ENCODE measurements around the gene SFTPA1.
"Not testable (repeated sequence)": the region's sequence is repeated elsewhere in the genome, so short reads cannot be mapped to it uniquely, and the experiment has no call there.

SFTPA1 gene

GRCh38 chr10:79610601-79611191 is at the start of gene SFTPA1:
SFTPA1 (plus strand) TSS chr10:79610939; CDS start chr10:79611826, 887 bp downstream.
- DNase-seq = no peak

- DNase-seq = no peak
These were observed 49.5 kb upstream of the SFTPA1 start for GRCh38 chr10:79561257-79561656.

- DNase-seq = no peak
These were observed 48.5 kb upstream of the SFTPA1 start for GRCh38 chr10:79562135-79562756.

- DNase-seq = no peak
These were observed 47.3 kb upstream of the SFTPA1 start for GRCh38 chr10:79563426-79563825.

GRCh38 chr10:79570624-79571023 is 40.1 kb upstream of the SFTPA1 start:
- not testable (repeated sequence) for DNase-seq

GRCh38 chr10:79579361-79579760 is 31.4 kb upstream of the SFTPA1 start:
- no peak for DNase-seq

GRCh38 chr10:79581044-79581443 is 29.7 kb upstream of the SFTPA1 start:
- DNase-seq = no peak

- DNase-seq = no peak
These were observed 28.6 kb upstream of the SFTPA1 start for GRCh38 chr10:79582096-79582495.

- DNase-seq = not testable (repeated sequence)
These were observed 27.8 kb upstream of the SFTPA1 start for GRCh38 chr10:79582954-79583353.

- DNase-seq = no peak
These were observed 27.2 kb upstream of the SFTPA1 start for GRCh38 chr10:79583488-79584024.

- DNase-seq = no peak
These were observed 24.7 kb upstream of the SFTPA1 start for GRCh38 chr10:79585870-79586527.

GRCh38 chr10:79586933-79587332 is 23.8 kb upstream of the SFTPA1 start:
- DNase-seq = no peak

GRCh38 chr10:79588800-79589199 is 21.9 kb upstream of the SFTPA1 start:
- no peak for DNase-seq

- DNase-seq = no peak
These were observed 17.4 kb upstream of the SFTPA1 start for GRCh38 chr10:79593377-79593776.

- not testable (repeated sequence) for DNase-seq
These were observed 16.2 kb upstream of the SFTPA1 start for GRCh38 chr10:79594565-79594964.

- DNase-seq = no peak
These were observed 15.2 kb upstream of the SFTPA1 start for GRCh38 chr10:79595510-79595909.

GRCh38 chr10:79599644-79600043 is 11.1 kb upstream of the SFTPA1 start:
- DNase-seq = not testable (repeated sequence)

- no peak for DNase-seq
These were observed 8.8 kb upstream of the SFTPA1 start for GRCh38 chr10:79601939-79602338.

GRCh38 chr10:79602953-79603352 is 7.8 kb upstream of the SFTPA1 start:
- no peak for DNase-seq

- DNase-seq = no peak
These were observed 6.4 kb upstream of the SFTPA1 start for GRCh38 chr10:79604294-79604693.

- DNase-seq = no peak
These were observed 5.4 kb upstream of the SFTPA1 start for GRCh38 chr10:79605308-79605707.

GRCh38 chr10:79608505-79609375 is 2.0 kb upstream of the SFTPA1 start:
- DNase-seq = no peak
